HG03457 (cell line): Measurements from ENCODE around the gene TYROBP.
"Not testable (repeated sequence)": the region's sequence is repeated elsewhere in the genome, so short reads cannot be mapped to it uniquely, and the experiment has no call there.

Experiments used
- ATAC-seq: cut with Tn5 transposase; IDR thresholded peaks from one replicate; pipeline ENCODE4 v1.9.1; 2021; ENCODE audit warnings: moderate number of reproducible peaks; ENCODE audit not compliant: unreplicated experiment

The TYROBP gene

GRCh38 chr19:35908010-35908441, at the start of gene TYROBP:
Gene TYROBP, minus strand, starts transcription at chr19:35908295. Its CDS starts 67 bp downstream, at chr19:35908228.
- ATAC-seq, result no peak

- ATAC-seq, result not testable (repeated sequence)
Observed at GRCh38 chr19:35957411-35957810, 49.3 kb upstream of the TYROBP start.

- ATAC-seq, result no peak
Observed at GRCh38 chr19:35955881-35956634, 48.0 kb upstream of the TYROBP start.

- ATAC-seq, result no peak
Observed at GRCh38 chr19:35949131-35949530, 41.0 kb upstream of the TYROBP start.

- ATAC-seq, result no peak
Observed at GRCh38 chr19:35946203-35946602, 38.1 kb upstream of the TYROBP start.

GRCh38 chr19:35945121-35945790, 37.2 kb upstream of the TYROBP start:
- ATAC-seq, result no peak

- ATAC-seq, result no peak
Observed at GRCh38 chr19:35944556-35944955, 36.5 kb upstream of the TYROBP start.

GRCh38 chr19:35943321-35944301, 35.5 kb upstream of the TYROBP start:
- no peak for ATAC-seq

GRCh38 chr19:35942235-35942634, 34.1 kb upstream of the TYROBP start:
- no peak for ATAC-seq

GRCh38 chr19:35940839-35941238, 32.7 kb upstream of the TYROBP start:
- ATAC-seq, result no peak

DNA sequence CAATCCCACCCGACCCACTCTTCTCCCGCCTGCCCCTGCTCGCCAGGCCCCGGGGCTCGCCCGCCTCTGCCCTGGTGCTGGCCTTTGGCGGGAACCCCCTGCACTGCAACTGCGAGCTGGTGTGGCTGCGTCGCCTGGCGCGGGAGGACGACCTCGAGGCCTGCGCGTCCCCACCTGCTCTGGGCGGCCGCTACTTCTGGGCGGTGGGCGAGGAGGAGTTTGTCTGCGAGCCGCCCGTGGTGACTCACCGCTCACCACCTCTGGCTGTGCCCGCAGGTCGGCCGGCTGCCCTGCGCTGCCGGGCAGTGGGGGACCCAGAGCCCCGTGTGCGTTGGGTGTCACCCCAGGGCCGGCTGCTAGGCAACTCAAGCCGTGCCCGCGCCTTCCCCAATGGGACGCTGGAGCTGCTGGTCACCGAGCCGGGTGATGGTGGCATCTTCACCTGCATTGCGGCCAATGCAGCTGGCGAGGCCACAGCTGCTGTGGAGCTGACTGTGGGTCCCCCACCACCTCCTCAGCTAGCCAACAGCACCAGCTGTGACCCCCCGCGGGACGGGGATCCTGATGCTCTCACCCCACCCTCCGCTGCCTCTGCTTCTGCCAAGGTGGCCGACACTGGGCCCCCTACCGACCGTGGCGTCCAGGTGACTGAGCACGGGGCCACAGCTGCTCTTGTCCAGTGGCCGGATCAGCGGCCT, 32.1 kb upstream of the TYROBP start:
- ATAC-seq, result no peak

- ATAC-seq, result no peak
Observed at GRCh38 chr19:35939307-35940077, 31.4 kb upstream of the TYROBP start.

DNA sequence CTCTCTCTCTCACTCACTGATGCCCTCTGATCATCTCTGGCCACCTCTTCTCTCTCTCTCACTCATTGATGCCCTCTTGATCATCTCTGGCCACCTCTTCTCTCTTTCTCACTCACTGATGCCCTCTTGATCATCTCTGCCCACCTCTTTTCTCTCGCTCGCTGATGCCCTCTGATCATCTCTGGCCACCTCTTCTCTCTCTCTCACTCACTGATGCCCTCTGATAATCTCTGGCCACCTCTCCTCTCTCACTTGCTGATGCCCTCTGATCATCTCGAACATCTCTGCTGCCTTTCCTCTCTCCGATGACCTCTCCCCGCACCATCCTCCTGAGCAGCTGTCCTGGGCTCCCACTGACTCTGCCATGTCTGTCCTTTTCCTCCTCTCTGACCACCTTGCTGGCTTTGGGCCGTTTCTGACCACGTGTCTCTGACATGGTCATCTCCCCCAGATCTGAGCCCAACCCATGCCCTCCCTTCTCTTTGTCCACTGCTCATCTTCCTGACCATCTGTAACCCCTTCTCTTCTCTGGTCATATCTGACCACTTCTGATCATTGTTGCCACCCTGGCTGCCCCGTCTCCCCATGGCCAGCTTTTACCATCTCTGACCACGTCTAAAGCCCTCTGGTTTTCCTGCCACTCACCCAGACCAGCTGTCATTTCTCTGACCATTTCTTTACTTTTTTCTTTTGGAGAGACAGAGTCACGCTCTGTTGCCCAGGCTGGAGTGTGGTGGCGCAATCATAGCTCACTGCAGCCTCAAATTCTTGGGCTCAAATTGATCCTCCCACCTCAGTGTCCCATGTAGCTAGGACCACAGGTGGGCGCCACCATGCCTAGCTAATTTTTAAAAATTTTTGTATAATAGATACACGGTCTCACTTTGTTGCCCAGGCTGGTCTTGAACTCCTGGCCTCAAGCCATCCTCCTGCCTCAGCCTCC, 30.5 kb upstream of the TYROBP start:
- ATAC-seq, result no peak

- no peak for ATAC-seq
Observed at GRCh38 chr19:35937345-35938281, 29.5 kb upstream of the TYROBP start.

- ATAC-seq, result no peak
Observed at GRCh38 chr19:35936738-35937268, 28.7 kb upstream of the TYROBP start.

GRCh38 chr19:35935911-35936737, 28.0 kb upstream of the TYROBP start, which contains the start of gene LRFN3:
Gene LRFN3, plus strand, starts transcription at chr19:35936374. Its CDS starts 3,052 bp downstream, at chr19:35939426.
- ATAC-seq, result no peak
